GM12875 (cell line): Measurements from ENCODE around the gene LPCAT3.
A peak's percentile ranks its signal among the peaks of the same experiment; 100 is the strongest.

Experiments
- H3K4me3 ChIP-seq: one replicate; pipeline ENCODE4 v1.5.1; 2011; ENCODE audit warnings: low read depth, low read length, control low read depth
- CTCF ChIP-seq: IDR thresholded peaks from 2 replicates; pipeline ENCODE4 v1.5.1; 2011; ENCODE audit warnings: low read depth, mild to moderate bottlenecking, control low read depth, inconsistent platforms, low read length, moderate library complexity, borderline replicate concordance; ENCODE audit not compliant: insufficient read depth

LPCAT3 gene

GRCh38 chr12:6928703-6929407 lies 89.4 kb downstream of the LPCAT3 start:
- peak overlapping the region; percentile 85 for H3K4me3 ChIP-seq
- TF ChIP-seq CTCF = no peak

- no peak for TF ChIP-seq CTCF
- H3K4me3 ChIP-seq = peak overlapping the region; percentile 85
Observed at GRCh38 chr12:6928022-6928702, 90.1 kb downstream of the LPCAT3 start.

- TF ChIP-seq CTCF = no peak
Observed at GRCh38 chr12:6927379-6928021, 90.8 kb downstream of the LPCAT3 start, which contains the start of gene ATN1. Gene ATN1, plus strand, starts transcription at chr12:6927959. Its CDS starts 6,043 bp downstream, at chr12:6934002.

More at GRCh38 chr12:6927379-6928021, 90.8 kb downstream of the LPCAT3 start, which contains the start of gene ATN1:
- peak within 1 kb of the TSS; percentile 85 for H3K4me3 ChIP-seq
